Karpas-422 (cell line): ENCODE data around the gene PLD6. TPM values are rescaled to one million over a fixed set of nuclear protein-coding genes. Genes with fewer than 3 reads are reported as not detected.

Experiments used
- DNase-seq: peaks from one replicate; pipeline ENCODE4 v3.0.0-alpha.2; 2015
- H2AFZ ChIP-seq: fragments of 200-600 bp; sonication (generic); 2 replicates; pipeline ENCODE4 v1.6.1; 2014; ENCODE audit warnings: antibody characterized with exemption, low read length, mixed read lengths
- H3K27ac ChIP-seq: fragments of 200-600 bp; sonication (generic); 2 replicates; pipeline ENCODE4 v1.5.1; 2014; ENCODE audit warnings: mild to moderate bottlenecking, low read length, moderate library complexity
- H3K27me3 ChIP-seq: fragments of 200-600 bp; sonication (generic); 2 replicates; pipeline ENCODE4 v1.6.1; 2014; ENCODE audit warnings: low read length, mixed read lengths
- H3K36me3 ChIP-seq: fragments of 200-600 bp; sonication (generic); 2 replicates; pipeline ENCODE4 v1.6.1; 2014; ENCODE audit warnings: low read length, mixed read lengths; ENCODE audit not compliant: insufficient read depth
- H3K4me1 ChIP-seq: fragments of 200-600 bp; sonication (generic); 2 replicates; pipeline ENCODE4 v1.6.1; 2014; ENCODE audit warnings: mild to moderate bottlenecking, low read length, mixed read lengths
- H3K4me2 ChIP-seq: fragments of 200-600 bp; sonication (generic); 2 replicates; pipeline ENCODE4 v1.6.1; 2014; ENCODE audit warnings: low read length, low read depth, mild to moderate bottlenecking; ENCODE audit not compliant: poor library complexity, severe bottlenecking
- H3K4me3 ChIP-seq: fragments of 200-600 bp; sonication (generic); 2 replicates; pipeline ENCODE4 v1.5.1; 2014; ENCODE audit warnings: mild to moderate bottlenecking, antibody characterized with exemption, low read length, mixed read lengths
- H3K79me2 ChIP-seq: fragments of 200-600 bp; sonication (generic); 2 replicates; pipeline ENCODE4 v1.6.1; 2014; ENCODE audit warnings: mild to moderate bottlenecking, low read length, mixed read lengths
- H3K9ac ChIP-seq: fragments of 200-600 bp; sonication (generic); 2 replicates; pipeline ENCODE4 v1.6.0; 2014; ENCODE audit warnings: low read length
- H3K9me2 ChIP-seq: fragments of 200-600 bp; sonication (generic), shearing (Covaris generic); replicated peaks from 2 replicates; pipeline ENCODE4 v1.6.0; 2014; ENCODE audit warnings: mild to moderate bottlenecking, low read length, moderate library complexity; ENCODE audit not compliant: insufficient read depth
- H3K9me3 ChIP-seq: fragments of 300-700, 200-600 bp; sonication (generic); 2 replicates; pipeline ENCODE4 v1.6.1; 2014; ENCODE audit warnings: low read length, mixed read lengths
- H4K20me1 ChIP-seq: fragments of 200-600 bp; sonication (generic); 2 replicates; pipeline ENCODE4 v1.6.1; 2014; ENCODE audit warnings: mild to moderate bottlenecking, antibody characterized with exemption, low read length, low read depth; ENCODE audit not compliant: insufficient read depth
- total RNA-seq: library from RNA; depleted of rRNA; stranded (reverse); fragments of >200 nt; shearing (Covaris generic); gene quantifications from 2 replicates; pipeline ENCODE4 v1.2.3, GENCODE V29; 2014; ENCODE audit warnings: low replicate concordance

PLD6 gene
- total RNA-seq, 1 experiment from 2014 or later = not detected

- no peak overlapping the region for H3K27ac ChIP-seq
- H3K4me3 ChIP-seq = no peak overlapping the region
- H3K79me2 ChIP-seq = peaks cover 4% of the 10 kb centered on the region
- H3K9me3 ChIP-seq = no peaks in the 10 kb centered on the region
- H3K27me3 ChIP-seq = no peaks in the 10 kb centered on the region
- H2AFZ ChIP-seq = no peak overlapping the region
- no peak overlapping the region for H3K9ac ChIP-seq
- peaks cover 1% of the 10 kb centered on the region; the same call in 1 of the 2 replicates for H3K36me3 ChIP-seq
- peaks cover 11% of the 10 kb centered on the region for H3K4me1 ChIP-seq
- H3K4me2 ChIP-seq = no peak overlapping the region
- H4K20me1 ChIP-seq = no peaks in the 10 kb centered on the region
- DNase-seq = no peak
- no peaks in the 10 kb centered on the region for H3K9me2 ChIP-seq
These were observed 35.5 kb upstream of the PLD6 start for GRCh38 chr17:17241656-17242055.

- Histone ChIP-seq H2AFZ (no peak overlapping the region), H3K9ac (no peak overlapping the region)
- DNase-seq = no peak
These were observed 33.7 kb upstream of the PLD6 start for GRCh38 chr17:17239832-17240231.

GRCh38 chr17:17237026-17237799 lies 31.1 kb upstream of the PLD6 start, which contains the start of gene FLCN:
Gene FLCN (minus strand): TSS chr17:17237168. CDS start chr17:17228137, 9,031 bp downstream.
- Histone ChIP-seq H3K9me2 (no peaks in the 10 kb centered on the region), H3K27me3 (no peaks in the 10 kb centered on the region), H4K20me1 (peaks cover 4% of the 10 kb centered on the region; the same call in 1 of the 2 replicates), H3K79me2 (peaks cover 21% of the 10 kb centered on the region), H3K4me2 (peak within 1 kb of the TSS; percentile 96), H2AFZ (peak within 1 kb of the TSS; percentile 90), H3K27ac (peak within 1 kb of the TSS; percentile 76), H3K4me3 (peak within 1 kb of the TSS; percentile 96), H3K9ac (peak within 1 kb of the TSS; percentile 88), H3K9me3 (no peaks in the 10 kb centered on the region), H3K36me3 (no peaks in the 10 kb centered on the region), H3K4me1 (peaks cover 24% of the 10 kb centered on the region)
- DNase-seq = peak; percentile 93

More at GRCh38 chr17:17239832-17240231, 33.7 kb upstream of the PLD6 start:
- Histone ChIP-seq H3K27ac (no peak overlapping the region), H3K79me2 (peaks cover 21% of the 10 kb centered on the region), H3K27me3 (no peaks in the 10 kb centered on the region), H3K4me3 (no peak overlapping the region), H3K4me1 (peaks cover 24% of the 10 kb centered on the region), H4K20me1 (peaks cover 4% of the 10 kb centered on the region; the same call in 1 of the 2 replicates), H3K9me3 (no peaks in the 10 kb centered on the region), H3K36me3 (no peaks in the 10 kb centered on the region), H3K9me2 (no peaks in the 10 kb centered on the region), H3K4me2 (no peak overlapping the region)

GRCh38 chr17:17236295-17237025 lies 30.3 kb upstream of the PLD6 start:
- Histone ChIP-seq H3K79me2 (peaks cover 21% of the 10 kb centered on the region), H4K20me1 (peaks cover 4% of the 10 kb centered on the region; the same call in 1 of the 2 replicates), H2AFZ (peak overlapping the region; percentile 90), H3K4me3 (peak overlapping the region; percentile 96), H3K4me2 (peak overlapping the region; percentile 96), H3K9ac (peak overlapping the region; percentile 88), H3K27ac (peak overlapping the region; percentile 76; the same call in 1 of the 2 replicates), H3K4me1 (peaks cover 24% of the 10 kb centered on the region), H3K27me3 (no peaks in the 10 kb centered on the region), H3K9me2 (no peaks in the 10 kb centered on the region), H3K36me3 (no peaks in the 10 kb centered on the region), H3K9me3 (no peaks in the 10 kb centered on the region)
- peak; percentile 43 for DNase-seq

GRCh38 chr17:17235212-17236174 lies 29.4 kb upstream of the PLD6 start:
- H3K9me2 ChIP-seq = no peaks in the 10 kb centered on the region
- H3K4me3 ChIP-seq = peak overlapping the region; percentile 96
- peak overlapping the region; percentile 96 for H3K4me2 ChIP-seq
- no peaks in the 10 kb centered on the region for H3K27me3 ChIP-seq
- H3K4me1 ChIP-seq = peaks cover 24% of the 10 kb centered on the region
- peak overlapping the region; percentile 88 for H3K9ac ChIP-seq
- H4K20me1 ChIP-seq = peaks cover 4% of the 10 kb centered on the region; the same call in 1 of the 2 replicates
- no peak overlapping the region for H2AFZ ChIP-seq
- no peak overlapping the region for H3K27ac ChIP-seq
- no peaks in the 10 kb centered on the region for H3K9me3 ChIP-seq
- DNase-seq = no peak
- no peaks in the 10 kb centered on the region for H3K36me3 ChIP-seq
- peaks cover 21% of the 10 kb centered on the region for H3K79me2 ChIP-seq

- Histone ChIP-seq H3K79me2 (peaks cover 21% of the 10 kb centered on the region), H4K20me1 (peaks cover 4% of the 10 kb centered on the region; the same call in 1 of the 2 replicates), H3K4me1 (peaks cover 13% of the 10 kb centered on the region), H3K27ac (no peak overlapping the region), H3K9ac (no peak overlapping the region), H3K36me3 (0 out of 2 replicates have a peak, but pooled peaks cover 3% of the 10 kb centered on the region), H3K9me2 (no peaks in the 10 kb centered on the region), H2AFZ (no peak overlapping the region), H3K9me3 (no peaks in the 10 kb centered on the region), H3K4me3 (no peak overlapping the region), H3K27me3 (no peaks in the 10 kb centered on the region), H3K4me2 (no peak overlapping the region)
- no peak for DNase-seq
These were observed 26.1 kb upstream of the PLD6 start for GRCh38 chr17:17232303-17232621.

GRCh38 chr17:17231621-17232302 lies 25.6 kb upstream of the PLD6 start:
- Histone ChIP-seq H3K9ac (no peak overlapping the region), H3K27me3 (no peaks in the 10 kb centered on the region), H4K20me1 (peaks cover 4% of the 10 kb centered on the region; the same call in 1 of the 2 replicates), H3K27ac (no peak overlapping the region), H2AFZ (no peak overlapping the region), H3K4me3 (no peak overlapping the region), H3K36me3 (0 out of 2 replicates have a peak, but pooled peaks cover 3% of the 10 kb centered on the region), H3K9me2 (no peaks in the 10 kb centered on the region), H3K4me2 (no peak overlapping the region), H3K4me1 (peaks cover 13% of the 10 kb centered on the region), H3K9me3 (no peaks in the 10 kb centered on the region), H3K79me2 (peaks cover 18% of the 10 kb centered on the region)
- DNase-seq = no peak
